H1 (cell line): ENCODE data around the gene CDKN2C. TPM values are rescaled to one million over a fixed set of nuclear protein-coding genes. Genes with fewer than 3 reads are reported as not detected.
A peak's percentile ranks its signal among the peaks of the same experiment; 100 is the strongest.

Source experiments
- ASH2L ChIP-seq: fragments of 200-600, 300-600 bp; sonication (generic); IDR thresholded peaks from one replicate; pipeline ENCODE4 v1.7.1; 2017; ENCODE audit warnings: low read length
- CBX8 ChIP-seq: fragments of 300-800, 300-1000 bp; sonication (generic); IDR thresholded peaks from 2 replicates; pipeline ENCODE4 v1.7.1; 2016; ENCODE audit warnings: low read depth, low read length, borderline replicate concordance
- HDAC6 ChIP-seq: IDR thresholded peaks from one replicate; pipeline ENCODE4 v1.7.1; 2012; ENCODE audit warnings: low read depth, mild to moderate bottlenecking, inconsistent platforms, low read length, moderate library complexity
- KDM1A ChIP-seq: fragments of 200-600, 300-600 bp; sonication (generic); IDR thresholded peaks from 2 replicates; pipeline ENCODE4 v1.7.1; 2016; ENCODE audit warnings: mild to moderate bottlenecking, low read length, borderline replicate concordance
- MAFK ChIP-seq: IDR thresholded peaks from 2 replicates; pipeline ENCODE4 v1.6.1; 2012; ENCODE audit warnings: low read depth, mild to moderate bottlenecking, improper control_type of control experiment, low read length
- RBBP5 ChIP-seq: IDR thresholded peaks from 2 replicates; pipeline ENCODE4 v1.7.1; 2012; ENCODE audit warnings: low read depth, mild to moderate bottlenecking, inconsistent platforms, low read length, moderate library complexity, borderline replicate concordance
- RXRA ChIP-seq: IDR thresholded peaks from 2 replicates; pipeline ENCODE4 v1.6.1; 2011; ENCODE audit warnings: low read depth, mild to moderate bottlenecking, low read length, moderate library complexity; ENCODE audit not compliant: insufficient read depth
- SIX5 ChIP-seq: IDR thresholded peaks from 2 replicates; pipeline ENCODE4 v1.6.1; 2011; ENCODE audit warnings: mild to moderate bottlenecking, low read depth, low read length
- SP4 ChIP-seq: IDR thresholded peaks from 2 replicates; pipeline ENCODE4 v1.6.1; 2012; ENCODE audit warnings: low read length, inconsistent platforms
- SRF ChIP-seq: IDR thresholded peaks from 2 replicates; pipeline ENCODE4 v1.6.1; 2011; ENCODE audit warnings: mild to moderate bottlenecking, low read depth, low read length, moderate library complexity
- SUZ12 ChIP-seq: fragments of 200-600 bp; sonication (generic); IDR thresholded peaks from 2 replicates; pipeline ENCODE4 v1.6.1; 2012; ENCODE audit warnings: mild to moderate bottlenecking, inconsistent platforms, low read length, moderate library complexity, mixed read lengths
- TCF12 ChIP-seq: IDR thresholded peaks from 2 replicates; pipeline ENCODE4 v1.6.1; 2011; ENCODE audit warnings: low read depth, mild to moderate bottlenecking, low read length
- TEAD4 ChIP-seq: IDR thresholded peaks from 2 replicates; pipeline ENCODE4 v1.6.1; 2012; ENCODE audit warnings: low read depth, low read length, inconsistent platforms, mixed read lengths
- YY1 ChIP-seq: IDR thresholded peaks from 2 replicates; pipeline ENCODE4 v1.6.1; 2011; ENCODE audit warnings: low read depth, mild to moderate bottlenecking, low read length
- polyA plus RNA-seq, 7 experiments: library from polyadenylated mRNA; depleted of rRNA in 3 of 7; stranded (reverse) in 5 of 7; unstranded in 2 of 7; fragments of >200 nt in 5 of 7; fragments of 200-250 nt in 2 of 7; gene quantifications; 1 replicate in 5 of 7; 2 replicates in 1 of 7; 4 replicates in 1 of 7; pipeline versions ENCODE4 v1.2.1 to v1.2.3, GENCODE V29; 2011 to 2013; ENCODE audit warnings: missing spikeins in 2 of 7, mixed read lengths in 2 of 7
- total RNA-seq: library from RNA; stranded (reverse); fragmentation: NEBNext Ultra II Directional; extraction: Animal tissue kit (Norgen Biotek cat#: 25700); gene quantifications from 2 replicates; pipeline ENCODE4 v1.2.1, GENCODE V29; 2021
- TF ChIP-seq, protein P1 (sequence below), 3 experiments: IDR thresholded peaks; 1 replicate in 2 of 3; 2 replicates in 1 of 3; pipeline versions ENCODE4 v1.5.1 to v1.6.1; 2011; ENCODE audit warnings: low read length in 3 of 3, mild to moderate bottlenecking in 3 of 3, inconsistent platforms in 2 of 3, low read depth in 1 of 3, moderate library complexity in 1 of 3; ENCODE audit not compliant: insufficient read depth in 1 of 3; ENCODE audit errors: control extremely low read depth in 1 of 3
- TF ChIP-seq, protein P2 (sequence below): IDR thresholded peaks from 2 replicates; pipeline ENCODE4 v1.6.1; 2011; ENCODE audit warnings: low read depth, mild to moderate bottlenecking, low read length; ENCODE audit not compliant: insufficient read depth
- TF ChIP-seq, protein P3 (sequence below): IDR thresholded peaks from 2 replicates; pipeline ENCODE4 v1.6.1; 2011; ENCODE audit warnings: low read length, improper control_type of control experiment
- TF ChIP-seq, protein P4 (sequence below): IDR thresholded peaks from 2 replicates; pipeline ENCODE4 v1.6.1; 2012; ENCODE audit warnings: low read length, inconsistent platforms

CDKN2C gene
- total and polyA plus RNA-seq, 2 of the 8 experiments (the other 6 are each of a cell fraction or from before 2014, with no cell fraction given), result not detected

DNA sequence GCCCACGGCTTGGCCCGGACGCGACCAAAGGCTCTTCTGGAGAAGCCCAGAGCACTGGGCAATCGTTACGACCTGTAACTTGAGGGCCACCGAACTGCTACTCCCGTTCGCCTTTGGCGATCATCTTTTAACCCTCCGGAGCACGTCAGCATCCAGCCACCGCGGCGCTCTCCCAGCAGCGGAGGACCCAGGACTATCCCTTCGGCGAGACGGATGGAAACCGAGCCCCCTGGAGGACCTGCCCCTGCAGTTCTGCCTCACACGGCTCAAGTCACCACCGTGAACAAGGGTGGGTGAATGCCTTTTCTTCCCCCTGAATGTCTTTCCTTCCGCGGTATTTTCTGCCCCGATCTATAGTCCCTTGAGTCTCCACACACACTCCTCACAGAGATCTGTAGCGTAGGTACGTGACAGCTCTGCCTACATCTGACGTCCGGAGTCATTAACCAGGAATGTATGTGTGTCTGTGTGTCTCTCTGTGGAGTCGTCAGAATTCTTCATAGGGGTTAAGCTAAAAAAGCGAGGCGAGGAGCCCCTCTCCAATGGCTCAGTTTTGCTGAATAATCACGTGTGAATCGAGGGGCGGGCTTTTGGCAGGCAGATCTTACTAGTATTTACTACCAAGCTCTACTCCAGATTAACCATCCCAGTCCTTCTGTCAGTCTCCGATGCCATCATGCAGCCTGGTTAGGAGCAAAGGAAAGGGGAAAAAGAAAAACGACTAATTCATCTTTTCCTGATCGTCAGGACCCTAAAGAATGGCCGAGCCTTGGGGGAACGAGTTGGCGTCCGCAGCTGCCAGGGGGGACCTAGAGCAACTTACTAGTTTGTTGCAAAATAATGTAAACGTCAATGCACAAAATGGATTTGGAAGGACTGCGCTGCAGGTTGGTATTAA lies at the start of gene CDKN2C (continued):
- no peak for TF ChIP-seq SRF
- TF ChIP-seq, protein P1, sequence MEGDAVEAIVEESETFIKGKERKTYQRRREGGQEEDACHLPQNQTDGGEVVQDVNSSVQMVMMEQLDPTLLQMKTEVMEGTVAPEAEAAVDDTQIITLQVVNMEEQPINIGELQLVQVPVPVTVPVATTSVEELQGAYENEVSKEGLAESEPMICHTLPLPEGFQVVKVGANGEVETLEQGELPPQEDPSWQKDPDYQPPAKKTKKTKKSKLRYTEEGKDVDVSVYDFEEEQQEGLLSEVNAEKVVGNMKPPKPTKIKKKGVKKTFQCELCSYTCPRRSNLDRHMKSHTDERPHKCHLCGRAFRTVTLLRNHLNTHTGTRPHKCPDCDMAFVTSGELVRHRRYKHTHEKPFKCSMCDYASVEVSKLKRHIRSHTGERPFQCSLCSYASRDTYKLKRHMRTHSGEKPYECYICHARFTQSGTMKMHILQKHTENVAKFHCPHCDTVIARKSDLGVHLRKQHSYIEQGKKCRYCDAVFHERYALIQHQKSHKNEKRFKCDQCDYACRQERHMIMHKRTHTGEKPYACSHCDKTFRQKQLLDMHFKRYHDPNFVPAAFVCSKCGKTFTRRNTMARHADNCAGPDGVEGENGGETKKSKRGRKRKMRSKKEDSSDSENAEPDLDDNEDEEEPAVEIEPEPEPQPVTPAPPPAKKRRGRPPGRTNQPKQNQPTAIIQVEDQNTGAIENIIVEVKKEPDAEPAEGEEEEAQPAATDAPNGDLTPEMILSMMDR (IDR thresholded peaks at IDR 0.05; ENCODE audit: control extremely low read depth in 1 of 3, insufficient read depth in 1 of 3, low read depth in 1 of 3, low read length in 3 of 3), result no peak
- TF ChIP-seq KDM1A, result no peak
- TF ChIP-seq, protein P2, sequence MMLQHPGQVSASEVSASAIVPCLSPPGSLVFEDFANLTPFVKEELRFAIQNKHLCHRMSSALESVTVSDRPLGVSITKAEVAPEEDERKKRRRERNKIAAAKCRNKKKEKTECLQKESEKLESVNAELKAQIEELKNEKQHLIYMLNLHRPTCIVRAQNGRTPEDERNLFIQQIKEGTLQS, result no peak
- TF ChIP-seq ASH2L, result peak; percentile 61
- no peak for TF ChIP-seq RBBP5
- TF ChIP-seq, protein P3, sequence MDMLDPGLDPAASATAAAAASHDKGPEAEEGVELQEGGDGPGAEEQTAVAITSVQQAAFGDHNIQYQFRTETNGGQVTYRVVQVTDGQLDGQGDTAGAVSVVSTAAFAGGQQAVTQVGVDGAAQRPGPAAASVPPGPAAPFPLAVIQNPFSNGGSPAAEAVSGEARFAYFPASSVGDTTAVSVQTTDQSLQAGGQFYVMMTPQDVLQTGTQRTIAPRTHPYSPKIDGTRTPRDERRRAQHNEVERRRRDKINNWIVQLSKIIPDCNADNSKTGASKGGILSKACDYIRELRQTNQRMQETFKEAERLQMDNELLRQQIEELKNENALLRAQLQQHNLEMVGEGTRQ, result no peak
- no peak for TF ChIP-seq MAFK
- TF ChIP-seq HDAC6, result no peak
- no peak for TF ChIP-seq RXRA
- TF ChIP-seq YY1, result no peak
- TF ChIP-seq CBX8, result no peak
- TF ChIP-seq TEAD4, result no peak
- 0 out of 2 replicates have a peak, but pooled peaks have one; percentile 7 for TF ChIP-seq TCF12
- no peak for TF ChIP-seq SP4
- TF ChIP-seq SUZ12, result peak; percentile 97
- TF ChIP-seq, protein P4, sequence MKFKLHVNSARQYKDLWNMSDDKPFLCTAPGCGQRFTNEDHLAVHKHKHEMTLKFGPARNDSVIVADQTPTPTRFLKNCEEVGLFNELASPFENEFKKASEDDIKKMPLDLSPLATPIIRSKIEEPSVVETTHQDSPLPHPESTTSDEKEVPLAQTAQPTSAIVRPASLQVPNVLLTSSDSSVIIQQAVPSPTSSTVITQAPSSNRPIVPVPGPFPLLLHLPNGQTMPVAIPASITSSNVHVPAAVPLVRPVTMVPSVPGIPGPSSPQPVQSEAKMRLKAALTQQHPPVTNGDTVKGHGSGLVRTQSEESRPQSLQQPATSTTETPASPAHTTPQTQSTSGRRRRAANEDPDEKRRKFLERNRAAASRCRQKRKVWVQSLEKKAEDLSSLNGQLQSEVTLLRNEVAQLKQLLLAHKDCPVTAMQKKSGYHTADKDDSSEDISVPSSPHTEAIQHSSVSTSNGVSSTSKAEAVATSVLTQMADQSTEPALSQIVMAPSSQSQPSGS, result no peak
- TF ChIP-seq SIX5, result no peak
